ENCODE measurements around the gene NGF.

- no peak for TF ChIP-seq CTCF (IDR thresholded peaks at IDR 0.05)
- TF ChIP-seq POLR2A (IDR thresholded peaks at IDR 0.05) = no peak
Measured at GRCh38 chr1:115306146-115306545, 31.9 kb downstream of the NGF start.
